H9 (cell line): Measurements from ENCODE around the gene HOXB1. TPM values are rescaled to one million over a fixed set of nuclear protein-coding genes. Genes with fewer than 3 reads are reported as not detected.

ENCODE experiments used
- DNase-seq: peaks from one replicate; pipeline ENCODE4 v3.0.0-alpha.2; 2017
- H2AFZ ChIP-seq: one replicate; pipeline ENCODE4 v1.6.1; 2013; ENCODE audit warnings: mild to moderate bottlenecking, low read length, control low read depth, moderate library complexity
- H2AK5ac ChIP-seq: 2 replicates; pipeline ENCODE4 v1.6.1; 2013; ENCODE audit warnings: low read length, control low read depth, mixed read lengths; ENCODE audit not compliant: insufficient read length
- H2BK120ac ChIP-seq: one replicate; pipeline ENCODE4 v1.6.1; 2013; ENCODE audit warnings: low read depth, mild to moderate bottlenecking, low read length, control low read depth, inconsistent platforms; ENCODE audit not compliant: poor library complexity, severe bottlenecking
- H2BK12ac ChIP-seq: 2 replicates; pipeline ENCODE4 v1.6.1; 2013; ENCODE audit warnings: low read length, control low read depth, mixed read lengths, low read depth; ENCODE audit not compliant: insufficient read length
- H2BK15ac ChIP-seq: 2 replicates; pipeline ENCODE4 v1.6.1; 2013; ENCODE audit warnings: low read depth, low read length, control low read depth
- H2BK20ac ChIP-seq: one replicate; pipeline ENCODE4 v1.6.1; 2013; ENCODE audit warnings: low read depth, mild to moderate bottlenecking, low read length, control low read depth, inconsistent platforms; ENCODE audit not compliant: poor library complexity, severe bottlenecking
- H2BK5ac ChIP-seq: 2 replicates; pipeline ENCODE4 v1.6.1; 2013; ENCODE audit warnings: low read length, control low read depth, mixed read lengths; ENCODE audit not compliant: insufficient read length
- H3K14ac ChIP-seq: 2 replicates; pipeline ENCODE4 v1.6.1; 2013; ENCODE audit warnings: low read length, control low read depth; ENCODE audit not compliant: insufficient read depth
- H3K18ac ChIP-seq: 2 replicates; pipeline ENCODE4 v1.6.1; 2013; ENCODE audit warnings: low read depth, mild to moderate bottlenecking, mixed read lengths, low read length, control low read depth; ENCODE audit not compliant: insufficient read length
- H3K23ac ChIP-seq: 2 replicates; pipeline ENCODE4 v1.6.1; 2013; ENCODE audit warnings: low read length, control low read depth, mixed read lengths, low read depth; ENCODE audit not compliant: insufficient read length
- H3K23me2 ChIP-seq: 2 replicates; pipeline ENCODE4 v1.6.1; 2013; ENCODE audit warnings: low read depth, mild to moderate bottlenecking, mixed read lengths, low read length, control low read depth; ENCODE audit not compliant: insufficient read length, poor library complexity, severe bottlenecking
- H3K27ac ChIP-seq: 2 replicates; pipeline ENCODE4 v1.5.1; 2013; ENCODE audit warnings: low read length, control low read depth, mixed read lengths, low read depth; ENCODE audit not compliant: insufficient read length
- H3K27me3 ChIP-seq: 2 replicates; pipeline ENCODE4 v1.6.1; 2013; ENCODE audit warnings: low read length, control low read depth, inconsistent platforms; ENCODE audit not compliant: insufficient read depth
- H3K4ac ChIP-seq: 2 replicates; pipeline ENCODE4 v1.6.1; 2013; ENCODE audit warnings: low read depth, mild to moderate bottlenecking, control low read depth, inconsistent platforms, low read length, moderate library complexity
- H3K4me1 ChIP-seq: 2 replicates; pipeline ENCODE4 v1.6.1; 2013; ENCODE audit warnings: low read length, control low read depth, inconsistent platforms; ENCODE audit not compliant: insufficient read depth
- H3K4me2 ChIP-seq: 2 replicates; pipeline ENCODE4 v1.6.1; 2013; ENCODE audit warnings: low read length, control low read depth, mixed read lengths; ENCODE audit not compliant: insufficient read length, insufficient read depth
- H3K56ac ChIP-seq: 2 replicates; pipeline ENCODE4 v1.6.1; 2013; ENCODE audit warnings: low read depth, mild to moderate bottlenecking, mixed read lengths, low read length, control low read depth; ENCODE audit not compliant: insufficient read length
- H3K79me1 ChIP-seq: 2 replicates; pipeline ENCODE4 v1.6.1; 2013; ENCODE audit warnings: low read depth, mild to moderate bottlenecking, moderate library complexity, low read length, control low read depth, inconsistent platforms; ENCODE audit not compliant: insufficient read depth, poor library complexity, severe bottlenecking
- H3K79me2 ChIP-seq: 2 replicates; pipeline ENCODE4 v1.6.1; 2013; ENCODE audit warnings: low read length, control low read depth, inconsistent platforms; ENCODE audit not compliant: insufficient read depth
- H3K9ac ChIP-seq: 2 replicates; pipeline ENCODE4 v1.6.1; 2013; ENCODE audit warnings: low read length, control low read depth, mixed read lengths; ENCODE audit not compliant: insufficient read length; ENCODE audit errors: extremely low read depth
- H3K9me3 ChIP-seq: one replicate; pipeline ENCODE4 v1.6.1; 2013; ENCODE audit warnings: low read depth, low read length, inconsistent platforms; ENCODE audit not compliant: control insufficient read depth
- H3T11ph ChIP-seq: one replicate; pipeline ENCODE4 v1.6.1; 2013; ENCODE audit warnings: mild to moderate bottlenecking, low read length, control low read depth, inconsistent platforms
- H4K20me1 ChIP-seq: one replicate; pipeline ENCODE4 v1.6.1; 2013; ENCODE audit not compliant: control insufficient read depth, insufficient read length, insufficient read depth
- H4K5ac ChIP-seq: 2 replicates; pipeline ENCODE4 v1.6.1; 2013; ENCODE audit warnings: low read depth, mild to moderate bottlenecking, mixed read lengths, low read length, control low read depth; ENCODE audit not compliant: insufficient read length
- H4K8ac ChIP-seq: replicated peaks from 2 replicates; pipeline ENCODE4 v1.6.1; 2013; ENCODE audit warnings: low read length, control low read depth, mixed read lengths, low read depth; ENCODE audit not compliant: insufficient read length
- H4K91ac ChIP-seq: 2 replicates; pipeline ENCODE4 v1.6.1; 2013; ENCODE audit warnings: low read depth, mild to moderate bottlenecking, moderate library complexity, mixed read lengths, low read length, control low read depth; ENCODE audit not compliant: insufficient read length
- H3K27ac Mint-ChIP-seq, 3 experiments: 2 replicates in 2 of 3; 3 replicates in 1 of 3; pipeline ENCODE4 v1.8.0; 2020 to 2021; ENCODE audit warnings: mixed read lengths in 3 of 3, mild to moderate bottlenecking in 1 of 3, moderate library complexity in 1 of 3
- H3K27me3 Mint-ChIP-seq: 2 replicates; pipeline ENCODE4 v1.8.0; 2021; ENCODE audit warnings: low read depth, mild to moderate bottlenecking, moderate library complexity, mixed read lengths
- H3K36me3 Mint-ChIP-seq, 3 experiments: 2 replicates in 2 of 3; 3 replicates in 1 of 3; pipeline ENCODE4 v1.8.0; 2020 to 2021; ENCODE audit warnings: low read depth in 3 of 3, mixed read lengths in 3 of 3; ENCODE audit not compliant: insufficient read depth in 1 of 3
- H3K4me1 Mint-ChIP-seq, 2 experiments: 2 replicates each; pipeline ENCODE4 v1.8.0; 2020; ENCODE audit warnings: mixed read lengths in 2 of 2
- H3K4me3 Mint-ChIP-seq, 2 experiments: 2 replicates in 1 of 2; 3 replicates in 1 of 2; pipeline ENCODE4 v1.8.0; 2020 to 2021; ENCODE audit warnings: mild to moderate bottlenecking in 2 of 2, mixed read lengths in 2 of 2, moderate library complexity in 1 of 2
- H3K9me3 Mint-ChIP-seq, 2 experiments: 2 replicates in 1 of 2; 3 replicates in 1 of 2; pipeline ENCODE4 v1.8.0; 2020; ENCODE audit warnings: mild to moderate bottlenecking in 2 of 2, mixed read lengths in 2 of 2, moderate library complexity in 1 of 2
- WGBS: extraction: QIAGEN DNeasy Blood & Tissue Kit; methylation state at CpG from one replicate; pipeline ENCODE4 v1.1.7; 2013; ENCODE audit warnings: missing lambda C conversion rate, low lambda C conversion rate, mixed read lengths; ENCODE audit not compliant: insufficient read length; ENCODE audit errors: extremely low coverage; 5-methylcytosine and 5-hydroxymethylcytosine counted together
- total RNA-seq: library from RNA; stranded (reverse); gene quantifications from 2 replicates; pipeline ENCODE4 v1.2.1, GENCODE V29; 2021
- TF ChIP-seq, protein P1 (sequence below): fragments of 200-600 bp; sonication (generic); conservative IDR thresholded peaks from 3 replicates; pipeline ENCODE4 v1.8.0; 2021; ENCODE audit warnings: antibody characterized with exemption, mild to moderate bottlenecking

Gene HOXB1
- total RNA-seq, 1 experiment from 2014 or later, result not detected

DNA sequence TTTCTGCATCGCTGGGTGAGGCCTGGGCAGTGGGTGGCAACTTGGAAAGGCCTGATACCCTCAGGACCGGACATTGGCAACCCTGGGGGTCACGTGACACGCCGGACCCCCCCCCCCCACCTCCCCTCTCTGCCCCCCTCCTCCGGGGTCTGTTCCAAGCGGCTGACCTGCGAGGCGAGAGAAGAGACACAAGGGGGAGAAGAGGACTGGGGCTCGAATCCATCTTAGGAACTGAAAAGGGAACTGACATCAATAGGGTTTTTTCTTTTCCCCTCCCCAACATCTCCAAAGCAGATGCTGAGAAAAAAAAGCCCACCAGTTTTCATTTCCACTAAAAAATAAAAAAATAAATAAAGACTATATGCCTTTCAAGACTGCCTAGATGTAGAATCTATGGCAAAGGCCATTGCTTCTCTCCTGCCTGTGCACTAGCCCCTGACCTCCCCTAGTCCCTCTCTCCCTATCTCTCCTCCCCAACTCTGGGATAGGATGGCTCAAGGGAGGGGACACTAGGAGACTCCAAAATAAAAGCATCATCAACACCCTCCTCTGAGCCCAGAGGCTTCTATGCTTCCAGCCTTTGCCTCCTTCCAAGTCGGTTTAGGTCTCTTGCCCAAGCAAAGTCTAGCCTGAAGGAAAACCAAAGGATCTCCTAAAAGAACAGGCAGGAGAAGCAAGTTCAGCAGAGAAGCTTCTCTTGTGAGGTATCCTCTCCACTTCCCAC lies 21.8 kb upstream of the HOXB1 start:
- H2AFZ ChIP-seq, result no peak overlapping the region
- WGBS, result no CpG with 5 or more reads among the region's 11 CpGs
- no peak overlapping the region for H2BK120ac ChIP-seq
- no peak overlapping the region for H2BK12ac ChIP-seq
- H3K36me3 Mint-ChIP-seq, result no peaks in the 10 kb centered on the region
- no peak overlapping the region for H2BK20ac ChIP-seq
- H3T11ph ChIP-seq, result no peak overlapping the region
- H3K4me1 ChIP-seq, result peaks cover 3% of the 10 kb centered on the region; the same call in 1 of the 2 replicates
- no peak overlapping the region for H3K27ac ChIP-seq
- peaks cover 3% of the 10 kb centered on the region for H4K20me1 ChIP-seq
- H3K23ac ChIP-seq, result no peak overlapping the region
- H3K23me2 ChIP-seq, result no peaks in the 10 kb centered on the region
- H3K27me3 ChIP-seq, result peaks cover 91% of the 10 kb centered on the region
- H3K4me3 Mint-ChIP-seq, result no peak overlapping the region; a peak in 1 of 5 replicates
- H3K56ac ChIP-seq, result no peak overlapping the region
- no peak overlapping the region for H4K8ac ChIP-seq
- DNase-seq, result peak; percentile 77
- H3K9ac ChIP-seq, result no peak overlapping the region
- no peak overlapping the region for H3K4ac ChIP-seq
- H2AK5ac ChIP-seq, result no peak overlapping the region
- TF ChIP-seq, protein P1, sequence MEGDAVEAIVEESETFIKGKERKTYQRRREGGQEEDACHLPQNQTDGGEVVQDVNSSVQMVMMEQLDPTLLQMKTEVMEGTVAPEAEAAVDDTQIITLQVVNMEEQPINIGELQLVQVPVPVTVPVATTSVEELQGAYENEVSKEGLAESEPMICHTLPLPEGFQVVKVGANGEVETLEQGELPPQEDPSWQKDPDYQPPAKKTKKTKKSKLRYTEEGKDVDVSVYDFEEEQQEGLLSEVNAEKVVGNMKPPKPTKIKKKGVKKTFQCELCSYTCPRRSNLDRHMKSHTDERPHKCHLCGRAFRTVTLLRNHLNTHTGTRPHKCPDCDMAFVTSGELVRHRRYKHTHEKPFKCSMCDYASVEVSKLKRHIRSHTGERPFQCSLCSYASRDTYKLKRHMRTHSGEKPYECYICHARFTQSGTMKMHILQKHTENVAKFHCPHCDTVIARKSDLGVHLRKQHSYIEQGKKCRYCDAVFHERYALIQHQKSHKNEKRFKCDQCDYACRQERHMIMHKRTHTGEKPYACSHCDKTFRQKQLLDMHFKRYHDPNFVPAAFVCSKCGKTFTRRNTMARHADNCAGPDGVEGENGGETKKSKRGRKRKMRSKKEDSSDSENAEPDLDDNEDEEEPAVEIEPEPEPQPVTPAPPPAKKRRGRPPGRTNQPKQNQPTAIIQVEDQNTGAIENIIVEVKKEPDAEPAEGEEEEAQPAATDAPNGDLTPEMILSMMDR, result no peak
- no peak overlapping the region for H2BK15ac ChIP-seq
- H4K91ac ChIP-seq, result no peak overlapping the region
- peaks cover 11% of the 10 kb centered on the region in 2 experiments; a peak in 4 of 5 replicates for H3K9me3 Mint-ChIP-seq
- no peak overlapping the region for H4K5ac ChIP-seq
- H3K27ac Mint-ChIP-seq, result no peak overlapping the region
- H2BK5ac ChIP-seq, result no peak overlapping the region
- H3K27me3 Mint-ChIP-seq, result peaks cover 99% of the 10 kb centered on the region
- no peaks in the 10 kb centered on the region for H3K9me3 ChIP-seq
- H3K18ac ChIP-seq, result no peak overlapping the region
- H3K79me1 ChIP-seq, result no peaks in the 10 kb centered on the region
- no peak overlapping the region for H3K4me2 ChIP-seq
- peaks cover 23 to 47% of the 10 kb centered on the region in 2 experiments for H3K4me1 Mint-ChIP-seq
- no peak overlapping the region for H3K14ac ChIP-seq
- H3K79me2 ChIP-seq, result no peaks in the 10 kb centered on the region
